GM11168 (cell line): Measurements from ENCODE around the gene TMEM98.
"Not testable (repeated sequence)": the region's sequence is repeated elsewhere in the genome, so short reads cannot be mapped to it uniquely, and the experiment has no call there.

ENCODE experiments used
- in situ Hi-C: fragments of 300-500 bp; cut with MboI; formaldehyde crosslinking; loops from one replicate; pipeline ENCODE4 v1.12.0; 2022; ENCODE audit warnings: low sequenced_read_pairs; ENCODE audit not compliant: unreplicated experiment

The TMEM98 gene, protein sequence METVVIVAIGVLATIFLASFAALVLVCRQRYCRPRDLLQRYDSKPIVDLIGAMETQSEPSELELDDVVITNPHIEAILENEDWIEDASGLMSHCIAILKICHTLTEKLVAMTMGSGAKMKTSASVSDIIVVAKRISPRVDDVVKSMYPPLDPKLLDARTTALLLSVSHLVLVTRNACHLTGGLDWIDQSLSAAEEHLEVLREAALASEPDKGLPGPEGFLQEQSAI

DNA sequence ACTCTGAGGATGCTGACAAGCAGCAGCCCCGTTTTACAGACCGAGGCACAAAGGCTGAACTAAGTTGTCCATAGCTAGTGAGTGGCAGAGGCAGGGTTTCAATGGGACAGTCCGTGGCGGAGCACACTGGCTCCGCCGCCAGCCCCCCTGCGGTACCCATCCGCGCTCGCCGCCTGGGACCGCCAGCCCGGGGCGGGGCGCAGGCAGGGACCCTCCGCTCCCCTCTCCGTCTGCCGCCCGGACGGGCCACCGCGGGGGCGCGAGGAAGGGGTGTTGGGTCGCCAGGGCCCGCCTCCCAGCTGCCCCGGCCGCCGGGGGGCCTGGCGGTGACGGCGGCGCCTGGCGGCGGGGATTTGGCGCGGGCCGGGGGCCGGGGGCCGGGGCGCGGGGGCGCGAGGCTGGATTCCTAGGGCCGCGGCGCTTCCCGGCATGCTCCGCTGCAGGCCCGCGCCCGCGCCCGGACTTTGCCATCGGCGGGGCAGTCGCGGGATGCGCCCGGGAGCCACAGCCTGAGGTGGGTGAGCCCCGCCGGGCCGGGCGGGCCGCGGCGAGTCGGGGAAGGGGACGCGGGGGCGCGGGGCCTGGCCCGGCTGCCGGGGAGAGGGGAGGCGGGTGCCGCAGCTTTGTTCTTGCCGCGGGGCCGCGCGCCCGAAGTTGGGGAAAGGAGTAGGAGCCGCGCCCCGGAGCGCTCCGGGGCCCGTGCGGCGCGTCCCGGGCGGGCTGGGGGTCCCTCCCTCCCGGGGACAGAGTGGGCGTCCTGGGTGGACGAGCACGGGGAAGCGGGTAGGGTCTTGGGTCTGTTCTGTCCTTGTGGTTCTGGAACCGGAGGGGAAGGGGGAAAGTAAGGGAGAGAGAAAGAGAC is at the start of gene TMEM98:
TSS of gene TMEM98 (plus strand) at position 430 of the 862 bp plus-strand sequence. CDS start 3,376 bp downstream, outside the sequence.
- in situ Hi-C loops = no loop called here

DNA sequence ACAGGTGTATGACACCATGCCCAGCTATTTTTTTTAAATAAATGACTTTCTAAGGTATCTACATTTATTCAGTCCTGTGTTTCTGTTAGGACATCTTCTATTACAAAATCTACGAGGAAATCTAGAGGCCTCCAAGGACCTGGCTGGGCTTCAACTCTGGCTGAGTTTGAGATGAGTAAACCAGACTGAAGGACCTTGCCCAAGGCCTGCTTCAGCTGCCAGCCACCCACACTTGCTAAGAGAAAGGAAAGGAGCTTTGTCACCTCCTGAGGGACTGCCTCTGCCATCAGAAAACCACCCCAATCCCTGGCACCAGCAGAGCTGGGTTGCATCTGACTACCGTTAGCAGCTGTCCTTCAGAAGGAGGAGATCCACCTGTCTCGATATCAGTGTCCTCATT is 49.7 kb upstream of the TMEM98 start:
- in situ Hi-C loops = no loop called here

DNA sequence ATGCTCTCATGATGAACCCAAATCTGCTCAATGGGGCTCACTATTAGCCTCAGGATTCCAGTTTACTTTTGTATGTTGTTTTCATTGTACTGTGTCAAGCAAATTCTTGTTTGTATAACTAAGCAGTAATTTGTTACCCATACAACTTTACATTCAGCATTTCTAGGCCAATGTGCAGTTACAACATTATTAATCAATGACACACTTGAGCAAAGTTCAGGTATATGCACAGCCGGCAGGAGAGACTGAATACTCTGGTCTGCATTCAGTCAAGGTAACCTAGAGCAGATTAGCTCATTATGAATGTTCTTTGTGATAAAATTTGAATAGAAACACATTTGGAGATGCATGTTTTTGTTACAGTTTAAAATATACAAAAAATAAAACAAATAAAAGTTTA is 48.8 kb upstream of the TMEM98 start:
- in situ Hi-C loops = no loop called here

GRCh38 chr17:32880671-32881453 is 47.1 kb upstream of the TMEM98 start:
- in situ Hi-C loops = loop anchor here (5.0 kb wide), 1 partner anchor 99 kb away; no protein-coding TSS in a partner anchor

GRCh38 chr17:32882029-32882428 is 45.9 kb upstream of the TMEM98 start:
- in situ Hi-C loops = loop anchor here (5.0 kb wide), 1 partner anchor 100 kb away; no protein-coding TSS in a partner anchor

DNA sequence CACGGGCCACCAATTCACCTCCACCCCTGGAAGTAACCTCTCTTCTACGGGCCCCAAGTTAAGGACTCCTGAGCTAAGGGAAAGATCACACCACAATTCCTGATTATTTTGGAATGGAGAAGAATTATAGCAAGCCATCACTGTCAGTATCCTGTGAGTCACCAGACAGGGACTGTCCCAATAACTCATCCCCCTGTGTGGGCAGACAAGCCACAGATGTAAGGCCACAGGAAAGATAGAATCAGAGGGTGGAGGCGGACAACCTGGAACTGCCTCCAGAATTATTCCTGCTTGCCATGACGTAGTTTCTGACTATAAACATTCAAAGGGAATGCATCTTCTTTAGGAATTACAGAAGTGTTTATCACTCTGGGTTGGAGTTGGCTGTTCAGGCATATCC is 45.2 kb upstream of the TMEM98 start:
- in situ Hi-C loops = loop anchor here (5.0 kb wide), 1 partner anchor 100 kb away; no protein-coding TSS in a partner anchor

GRCh38 chr17:32886951-32887350 is 41.0 kb upstream of the TMEM98 start:
- in situ Hi-C loops = not testable (repeated sequence)

DNA sequence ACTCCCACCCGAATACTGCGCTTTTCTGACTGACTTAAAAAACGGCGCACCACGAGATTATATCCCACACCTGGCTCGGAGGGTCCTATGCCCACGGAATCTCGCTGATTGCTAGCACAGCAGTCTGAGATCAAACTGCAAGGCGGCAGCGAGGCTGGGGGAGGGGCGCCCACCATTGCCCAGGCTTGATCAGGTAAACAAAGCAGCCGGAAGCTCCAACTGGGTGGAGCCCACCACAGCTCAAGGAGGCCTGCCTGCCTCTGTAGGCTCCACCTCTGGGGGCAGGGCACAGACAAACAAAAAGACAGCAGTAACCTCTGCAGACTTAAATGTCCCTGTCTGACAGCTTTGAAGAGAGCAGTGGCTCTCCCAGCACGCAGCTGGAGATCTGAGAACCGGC is 40.5 kb upstream of the TMEM98 start:
- in situ Hi-C loops = not testable (repeated sequence)

DNA sequence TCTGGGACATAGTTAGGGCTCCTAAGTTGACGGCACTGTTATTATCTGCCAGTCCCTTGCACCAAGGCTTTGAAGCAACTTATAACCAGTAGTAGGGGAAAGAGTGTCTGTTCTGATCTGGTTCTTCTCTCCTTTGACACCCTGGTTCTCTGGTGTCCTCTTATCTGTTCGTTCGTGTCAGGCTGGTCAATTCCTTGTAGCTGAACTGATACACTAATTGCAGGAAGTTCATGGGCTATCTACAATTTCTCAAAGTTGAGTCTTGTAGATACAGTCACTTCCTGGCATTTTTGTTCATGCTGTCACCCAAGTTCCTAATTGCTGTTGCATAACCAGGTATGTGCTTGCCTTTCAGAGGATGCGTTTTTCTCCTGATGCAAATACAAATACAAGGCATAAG is 33.7 kb upstream of the TMEM98 start:
- in situ Hi-C loops = no loop called here

- in situ Hi-C loops = no loop called here
Measured at GRCh38 chr17:32896647-32897258, 31.2 kb upstream of the TMEM98 start.

- in situ Hi-C loops = no loop called here
Measured at GRCh38 chr17:32899236-32900013, 28.5 kb upstream of the TMEM98 start.

DNA sequence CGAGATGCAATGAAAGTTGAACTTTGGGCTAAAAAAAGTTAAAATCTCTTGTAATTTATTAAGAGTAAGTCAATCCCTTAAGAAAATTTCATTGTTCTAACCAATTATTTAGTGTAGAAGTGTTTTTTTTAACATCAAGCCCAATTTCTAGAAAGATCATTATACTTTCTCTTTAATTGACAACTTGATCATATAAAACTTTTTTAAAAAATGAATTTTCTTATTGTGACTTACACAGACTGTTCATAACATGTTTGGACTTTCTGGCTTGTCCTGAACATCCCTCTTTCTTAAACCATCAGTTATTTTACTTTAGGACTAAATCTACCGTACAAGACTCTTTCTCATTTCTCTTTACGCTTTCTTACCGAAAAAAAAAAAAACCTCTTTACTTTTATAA is 26.2 kb upstream of the TMEM98 start:
- in situ Hi-C loops = no loop called here

- in situ Hi-C loops = no loop called here
Measured at GRCh38 chr17:32903774-32904673, 23.9 kb upstream of the TMEM98 start.

- in situ Hi-C loops = no loop called here
Measured at GRCh38 chr17:32904891-32905290, 23.1 kb upstream of the TMEM98 start.

- in situ Hi-C loops = no loop called here
Measured at GRCh38 chr17:32907583-32907982, 20.4 kb upstream of the TMEM98 start.

DNA sequence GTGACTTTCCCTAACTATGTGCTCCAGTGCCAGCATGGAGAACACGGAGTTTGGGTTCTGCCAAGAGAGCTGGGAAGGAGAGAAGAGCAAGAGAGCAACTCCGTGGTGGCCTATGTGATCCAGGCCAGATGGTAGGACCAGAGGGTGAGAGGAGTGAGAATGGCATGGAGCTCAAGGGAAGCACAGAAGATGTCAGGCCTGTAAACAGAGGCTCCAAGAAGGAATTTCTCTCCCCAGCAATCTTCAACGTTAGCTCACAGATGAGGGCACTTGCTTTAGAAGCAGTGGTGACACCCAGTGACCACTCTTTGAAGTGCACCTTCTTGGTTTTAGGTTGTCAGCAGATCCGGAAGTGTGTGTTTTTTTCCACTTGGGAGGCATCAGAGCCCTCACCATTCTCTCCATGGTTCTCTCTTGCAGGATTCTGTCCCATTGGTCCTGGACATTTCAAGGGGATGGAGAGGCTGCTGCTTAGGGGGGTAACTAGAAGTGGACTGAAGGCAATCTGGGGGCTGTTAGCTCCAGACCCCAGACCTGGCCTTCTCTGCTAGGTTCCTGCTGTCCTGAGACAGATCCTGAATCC is 18.1 kb upstream of the TMEM98 start:
- in situ Hi-C loops = no loop called here

GRCh38 chr17:32910769-32911168 is 17.2 kb upstream of the TMEM98 start:
- in situ Hi-C loops = no loop called here

GRCh38 chr17:32912218-32912897 is 15.6 kb upstream of the TMEM98 start:
- in situ Hi-C loops = no loop called here
